CD4-positive, alpha-beta T cell treated with Interleukin-17A for 1 hour (primary cell): Measurements from ENCODE around the gene SPACA6.
"Not testable (repeated sequence)": the region's sequence is repeated elsewhere in the genome, so short reads cannot be mapped to it uniquely, and the experiment has no call there.

Experiments
- DNase-seq: peaks from one replicate; pipeline ENCODE4 v3.0.0-alpha.2; 2020

The SPACA6 gene

GRCh38 chr19:51693260-51693659, at the start of gene SPACA6:
TSS of gene SPACA6 (plus strand) at chr19:51693330. CDS start at chr19:51693527, 197 bp downstream.
- no peak for DNase-seq

- DNase-seq = no peak
Measured at GRCh38 chr19:51644636-51645271, 48.4 kb upstream of the SPACA6 start.

- not testable (repeated sequence) for DNase-seq
Measured at GRCh38 chr19:51646730-51647129, 46.4 kb upstream of the SPACA6 start, which contains the start of gene SIGLEC14. TSS of gene SIGLEC14 (minus strand) at chr19:51646825. CDS start at chr19:51646759, 66 bp downstream.

GRCh38 chr19:51647318-51647717, 45.8 kb upstream of the SPACA6 start:
- no peak for DNase-seq

- peak; percentile 6 for DNase-seq
Measured at GRCh38 chr19:51651216-51651846, 41.8 kb upstream of the SPACA6 start.

- DNase-seq = no peak
Measured at GRCh38 chr19:51652266-51652665, 40.9 kb upstream of the SPACA6 start.

- no peak for DNase-seq
Measured at GRCh38 chr19:51653162-51653561, 40.0 kb upstream of the SPACA6 start.

GRCh38 chr19:51654783-51655182, 38.3 kb upstream of the SPACA6 start:
- no peak for DNase-seq

- DNase-seq = peak; percentile 52
Measured at GRCh38 chr19:51660975-51661600, 32.0 kb upstream of the SPACA6 start.

GRCh38 chr19:51663650-51664049, 29.5 kb upstream of the SPACA6 start:
- no peak for DNase-seq

GRCh38 chr19:51664131-51664530, 29.0 kb upstream of the SPACA6 start:
- DNase-seq = no peak

GRCh38 chr19:51664997-51665396, 28.1 kb upstream of the SPACA6 start:
- no peak for DNase-seq

GRCh38 chr19:51668216-51668615, 24.9 kb upstream of the SPACA6 start:
- no peak for DNase-seq

- peak; percentile 40 for DNase-seq
Measured at GRCh38 chr19:51675911-51676565, 17.1 kb upstream of the SPACA6 start.

- DNase-seq = peak; percentile 36
Measured at GRCh38 chr19:51676566-51677083, 16.5 kb upstream of the SPACA6 start.

- no peak for DNase-seq
Measured at GRCh38 chr19:51680474-51680873, 12.7 kb upstream of the SPACA6 start.

- no peak for DNase-seq
Measured at GRCh38 chr19:51681286-51681941, 11.7 kb upstream of the SPACA6 start.

GRCh38 chr19:51686171-51686570, 7.0 kb upstream of the SPACA6 start:
- no peak for DNase-seq

- DNase-seq = no peak
Measured at GRCh38 chr19:51687791-51688670, 5.1 kb upstream of the SPACA6 start.

- DNase-seq = peak; percentile 30
Measured at GRCh38 chr19:51688671-51689571, 4.2 kb upstream of the SPACA6 start.
